Measurements from ENCODE around the gene NRIP1. TPM values are rescaled to one million over a fixed set of nuclear protein-coding genes. Genes with fewer than 3 reads are reported as not detected.

The NRIP1 gene
- total and polyA plus RNA-seq, 2 experiments from 2014 or later, result 9.1 to 16.8 TPM

DNA sequence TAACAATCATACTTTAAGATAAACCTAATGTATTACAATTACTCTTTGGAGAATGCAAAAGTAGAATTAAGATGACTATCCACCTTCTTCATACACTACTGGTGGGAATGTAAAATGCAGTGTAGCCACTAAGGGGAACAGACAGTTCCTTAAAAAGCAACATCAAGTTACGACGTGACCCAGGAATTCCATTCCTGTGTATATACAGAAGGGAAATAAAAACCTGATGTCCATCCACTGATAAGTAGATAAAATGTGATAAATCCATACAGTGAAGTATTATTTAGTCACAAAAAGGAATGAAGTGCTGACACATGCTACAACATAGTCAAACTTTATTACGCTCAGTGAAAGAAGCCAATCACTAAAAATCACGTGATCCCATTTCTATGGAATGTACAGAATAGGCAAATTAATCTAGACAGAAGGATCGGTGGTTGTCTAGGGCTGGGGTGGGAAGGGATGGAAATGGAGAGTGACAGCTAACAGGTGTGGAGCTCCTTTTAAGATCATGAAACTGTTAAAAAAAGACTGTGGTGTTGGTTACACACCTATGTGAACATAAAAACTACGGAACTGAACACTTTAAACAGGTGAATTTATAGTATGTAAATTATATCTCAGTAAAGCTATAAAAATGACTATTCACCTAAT lies 42.1 kb downstream of the NRIP1 start:
- Histone ChIP-seq H3K4me3 (no peak overlapping the region), H3K9me3 (ENCODE audit: low read depth) (no peaks in the 10 kb centered on the region), H3K27me3 (no peaks in the 10 kb centered on the region), H3K27ac (no peak overlapping the region), H3K4me1 (ENCODE audit: low read depth) (no peaks in the 10 kb centered on the region), H3K36me3 (no peaks in the 10 kb centered on the region)
- no peak for DNase-seq (ENCODE audit: low read depth in 1 of 2, low spot score in 1 of 2)
- TF ChIP-seq, protein P1, sequence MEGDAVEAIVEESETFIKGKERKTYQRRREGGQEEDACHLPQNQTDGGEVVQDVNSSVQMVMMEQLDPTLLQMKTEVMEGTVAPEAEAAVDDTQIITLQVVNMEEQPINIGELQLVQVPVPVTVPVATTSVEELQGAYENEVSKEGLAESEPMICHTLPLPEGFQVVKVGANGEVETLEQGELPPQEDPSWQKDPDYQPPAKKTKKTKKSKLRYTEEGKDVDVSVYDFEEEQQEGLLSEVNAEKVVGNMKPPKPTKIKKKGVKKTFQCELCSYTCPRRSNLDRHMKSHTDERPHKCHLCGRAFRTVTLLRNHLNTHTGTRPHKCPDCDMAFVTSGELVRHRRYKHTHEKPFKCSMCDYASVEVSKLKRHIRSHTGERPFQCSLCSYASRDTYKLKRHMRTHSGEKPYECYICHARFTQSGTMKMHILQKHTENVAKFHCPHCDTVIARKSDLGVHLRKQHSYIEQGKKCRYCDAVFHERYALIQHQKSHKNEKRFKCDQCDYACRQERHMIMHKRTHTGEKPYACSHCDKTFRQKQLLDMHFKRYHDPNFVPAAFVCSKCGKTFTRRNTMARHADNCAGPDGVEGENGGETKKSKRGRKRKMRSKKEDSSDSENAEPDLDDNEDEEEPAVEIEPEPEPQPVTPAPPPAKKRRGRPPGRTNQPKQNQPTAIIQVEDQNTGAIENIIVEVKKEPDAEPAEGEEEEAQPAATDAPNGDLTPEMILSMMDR (IDR thresholded peaks at IDR 0.05; ENCODE audit: low read depth, low read length), result no peak

DNA sequence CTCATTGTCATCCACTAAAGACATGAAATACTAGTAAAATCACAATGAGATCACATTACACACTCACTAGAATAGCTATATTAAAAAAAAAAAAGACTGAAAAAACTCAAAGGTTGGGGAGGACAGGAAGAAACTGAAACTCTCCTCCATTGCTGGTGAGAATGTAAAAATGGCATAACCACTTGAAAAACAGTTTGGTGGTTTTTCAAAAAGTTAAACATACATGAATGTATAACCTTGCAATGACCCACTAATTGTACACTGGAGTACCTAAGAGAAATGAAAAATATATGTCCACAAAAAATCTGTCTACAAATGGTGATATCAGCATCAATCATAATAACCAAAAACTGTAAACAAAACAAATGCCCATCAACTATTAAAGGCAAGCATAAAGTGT lies 44.0 kb downstream of the NRIP1 start:
- no peaks in the 10 kb centered on the region for H3K36me3 ChIP-seq
- no peak for DNase-seq (ENCODE audit: low read depth in 1 of 2, low spot score in 1 of 2)
- H3K27me3 ChIP-seq, result no peaks in the 10 kb centered on the region
- no peaks in the 10 kb centered on the region for H3K4me1 ChIP-seq (ENCODE audit: low read depth)
- H3K4me3 ChIP-seq, result no peak overlapping the region
- TF ChIP-seq, protein P1 (IDR thresholded peaks at IDR 0.05; ENCODE audit: low read depth, low read length), result no peak
- H3K9me3 ChIP-seq (ENCODE audit: low read depth), result no peaks in the 10 kb centered on the region
- H3K27ac ChIP-seq, result no peak overlapping the region

DNA sequence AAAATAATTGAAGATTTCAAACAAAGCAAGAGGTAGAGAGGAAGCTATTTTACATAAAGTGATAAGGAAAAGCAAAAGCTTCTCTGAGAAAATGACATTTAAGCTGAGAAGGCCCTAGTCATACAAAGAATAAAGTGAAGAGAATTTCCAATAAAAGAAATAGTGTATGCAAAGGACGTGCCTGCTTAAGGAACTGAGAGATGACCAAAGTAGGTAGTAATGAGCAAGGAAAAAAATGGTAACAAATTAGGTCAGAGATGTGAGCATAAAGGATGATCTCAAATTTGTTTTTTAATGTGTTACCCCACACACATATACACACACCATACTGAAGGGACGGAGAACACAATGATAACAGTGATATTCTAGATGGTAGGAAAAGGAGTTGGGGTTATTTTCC lies 46.4 kb downstream of the NRIP1 start:
- DNase-seq (ENCODE audit: low read depth in 1 of 2, low spot score in 1 of 2), result no peak
- H3K4me3 ChIP-seq, result no peak overlapping the region

DNA sequence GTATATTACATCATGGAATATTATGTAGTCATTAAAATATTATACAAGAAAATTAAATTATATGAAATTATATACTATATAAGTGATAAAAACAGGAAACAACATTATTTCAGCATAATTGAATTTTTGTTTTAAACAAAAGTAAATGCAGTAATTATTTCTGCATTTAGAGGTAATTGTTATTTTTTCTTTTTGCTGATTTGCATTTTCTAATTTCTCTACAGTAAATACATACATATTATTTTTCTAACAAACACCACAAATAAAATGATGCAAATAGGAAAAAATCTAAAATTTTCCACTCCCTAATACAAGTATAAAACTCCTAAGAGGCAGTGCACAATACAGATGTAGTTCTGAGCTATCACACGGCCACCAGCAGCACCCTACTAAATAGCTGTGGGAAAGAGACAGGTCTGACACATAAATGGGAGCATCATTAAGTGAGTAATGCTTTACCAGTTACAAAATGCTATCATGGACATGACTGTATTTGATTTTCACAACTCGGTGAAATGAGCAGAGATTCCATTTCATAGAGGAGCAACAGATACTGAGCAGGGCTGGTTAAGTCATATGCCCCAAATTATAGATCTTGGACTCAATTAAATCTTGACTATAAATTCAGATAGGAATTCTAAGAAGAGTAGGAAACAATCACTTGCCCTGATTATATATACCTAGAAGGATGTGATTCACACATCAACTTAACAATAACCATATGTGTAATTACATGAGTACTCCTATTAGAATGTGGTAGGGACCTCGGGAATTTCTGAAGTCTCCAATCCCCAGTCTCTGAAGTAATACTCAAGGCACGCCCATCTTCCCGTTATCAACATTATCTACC lies 49.0 kb downstream of the NRIP1 start:
- TF ChIP-seq, protein P1 (IDR thresholded peaks at IDR 0.05; ENCODE audit: low read depth, low read length), result no peak
- H3K27ac ChIP-seq, result no peak overlapping the region
- peaks cover 8% of the 10 kb centered on the region for H3K4me1 ChIP-seq (ENCODE audit: low read depth)
- no peaks in the 10 kb centered on the region for H3K9me3 ChIP-seq (ENCODE audit: low read depth)
- peak in 1 of 2 donors; percentile 59 for DNase-seq (ENCODE audit: low read depth in 1 of 2, low spot score in 1 of 2)
- no peaks in the 10 kb centered on the region for H3K27me3 ChIP-seq
- H3K36me3 ChIP-seq, result no peaks in the 10 kb centered on the region
- no peak overlapping the region for H3K4me3 ChIP-seq

More for the DNA sequence above, 46.4 kb downstream of the NRIP1 start:
- Histone ChIP-seq H3K27ac (no peak overlapping the region), H3K9me3 (ENCODE audit: low read depth) (no peaks in the 10 kb centered on the region), H3K4me1 (ENCODE audit: low read depth) (peaks cover 8% of the 10 kb centered on the region), H3K27me3 (no peaks in the 10 kb centered on the region), H3K36me3 (no peaks in the 10 kb centered on the region)
- TF ChIP-seq, protein P1 (IDR thresholded peaks at IDR 0.05; ENCODE audit: low read depth, low read length), result no peak

DNA sequence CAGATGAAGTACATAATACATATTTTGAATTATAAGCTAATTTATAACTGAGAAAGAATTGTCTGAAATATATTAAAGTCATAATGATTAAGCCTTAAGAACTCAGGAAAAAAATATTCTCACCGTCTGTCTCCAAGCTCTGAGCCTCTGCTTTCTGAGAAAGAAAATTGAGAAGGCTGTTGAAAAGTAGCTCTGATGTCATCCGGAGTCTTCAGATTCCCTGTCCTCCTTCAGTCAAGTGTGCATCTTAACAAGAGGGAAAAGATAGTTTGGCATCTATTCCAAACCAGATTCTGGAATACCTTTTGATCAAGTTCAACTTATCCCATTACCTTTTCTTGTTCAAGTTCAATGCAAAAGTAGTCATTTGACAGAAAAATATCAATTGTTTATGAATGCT lies 50.6 kb downstream of the NRIP1 start:
- no peak for DNase-seq (ENCODE audit: low read depth in 1 of 2, low spot score in 1 of 2)
- H3K27me3 ChIP-seq, result no peaks in the 10 kb centered on the region
- H3K4me3 ChIP-seq, result no peak overlapping the region
- H3K27ac ChIP-seq, result no peak overlapping the region
- no peaks in the 10 kb centered on the region for H3K9me3 ChIP-seq (ENCODE audit: low read depth)
- H3K36me3 ChIP-seq, result no peaks in the 10 kb centered on the region
- peaks cover 11% of the 10 kb centered on the region for H3K4me1 ChIP-seq (ENCODE audit: low read depth)
- TF ChIP-seq, protein P1 (IDR thresholded peaks at IDR 0.05; ENCODE audit: low read depth, low read length), result no peak

Data from cardiac muscle cell (in vitro differentiated cells and primary cell).